HPDE6-E6E7 (cell line): ENCODE data around the gene SELPLG.
A peak's percentile ranks its signal among the peaks of the same experiment; 100 is the strongest.
"Not testable (repeated sequence)": the region's sequence is repeated elsewhere in the genome, so short reads cannot be mapped to it uniquely, and the experiment has no call there.

ENCODE experiments used
- DNase-seq: peaks from one replicate; pipeline ENCODE4 v3.0.0; 2011; ENCODE audit warnings: missing footprints; ENCODE audit errors: extremely low spot score

The SELPLG gene

DNA sequence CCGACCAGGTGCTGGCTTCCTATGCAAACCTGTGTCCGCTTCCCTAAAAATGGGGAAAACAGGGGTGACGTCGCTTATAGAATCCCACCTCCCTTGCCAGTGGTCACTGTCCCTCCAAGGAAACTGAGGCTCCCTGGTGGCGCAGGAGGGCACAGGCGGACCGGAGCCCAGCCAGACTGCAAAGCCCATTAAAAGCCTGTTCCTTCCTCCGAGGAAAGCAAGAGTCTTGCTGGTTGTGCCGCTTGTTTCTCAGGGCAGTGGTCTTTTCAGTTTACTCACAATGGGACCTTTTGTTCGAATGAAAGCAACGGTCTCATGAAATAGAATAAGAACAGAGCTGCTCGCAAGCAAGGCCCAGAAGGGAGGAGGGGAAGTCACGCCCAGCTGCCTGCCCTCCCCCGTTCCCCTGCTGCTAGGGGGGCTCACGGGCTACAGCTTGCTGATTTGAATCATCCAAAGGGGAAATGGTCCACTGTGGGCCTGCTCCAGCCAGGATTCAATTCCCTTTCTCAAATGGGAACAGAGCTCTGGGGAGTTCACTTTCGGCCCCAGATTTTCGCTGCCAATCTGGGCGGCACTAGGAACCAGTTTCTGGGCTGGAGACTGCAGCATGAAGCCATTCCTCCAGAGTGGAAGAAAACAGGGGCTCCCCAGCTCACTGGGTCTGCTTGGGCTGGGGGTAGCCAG lies 4.6 kb upstream of the SELPLG start:
- DNase-seq: no peak

GRCh38 chr12:108637222-108637971 lies 3.7 kb upstream of the SELPLG start:
- no peak for DNase-seq

- no peak for DNase-seq
These were observed 2.5 kb upstream of the SELPLG start for GRCh38 chr12:108635997-108636808.

GRCh38 chr12:108635201-108635996 lies 1.7 kb upstream of the SELPLG start:
- DNase-seq: no peak

DNA sequence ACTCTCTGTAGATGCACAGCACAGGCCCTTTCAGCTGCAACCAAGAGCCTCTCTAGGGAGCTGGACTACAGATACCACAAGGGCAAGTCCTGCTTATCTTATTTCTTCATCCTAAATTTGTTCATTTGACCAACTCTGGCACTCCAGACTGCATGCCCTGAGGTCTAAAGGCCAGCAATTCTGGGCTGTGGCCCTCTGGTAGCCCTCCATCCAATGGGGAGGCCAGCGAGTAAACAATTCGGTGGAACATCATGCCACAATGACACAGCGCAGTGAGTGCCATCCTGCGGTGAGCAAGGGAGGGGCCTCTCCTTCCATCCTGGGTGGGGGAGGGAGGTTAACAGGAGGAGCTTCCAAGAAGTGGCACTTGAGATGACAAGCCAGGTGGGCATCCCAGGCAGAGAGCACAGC lies 652 bp upstream of the SELPLG start:
- no peak for DNase-seq

- no peak for DNase-seq
These were observed 587 bp downstream of the SELPLG start for GRCh38 chr12:108633081-108633533.

GRCh38 chr12:108631261-108631660 lies 2.4 kb downstream of the SELPLG start:
- not testable (repeated sequence) for DNase-seq

DNA sequence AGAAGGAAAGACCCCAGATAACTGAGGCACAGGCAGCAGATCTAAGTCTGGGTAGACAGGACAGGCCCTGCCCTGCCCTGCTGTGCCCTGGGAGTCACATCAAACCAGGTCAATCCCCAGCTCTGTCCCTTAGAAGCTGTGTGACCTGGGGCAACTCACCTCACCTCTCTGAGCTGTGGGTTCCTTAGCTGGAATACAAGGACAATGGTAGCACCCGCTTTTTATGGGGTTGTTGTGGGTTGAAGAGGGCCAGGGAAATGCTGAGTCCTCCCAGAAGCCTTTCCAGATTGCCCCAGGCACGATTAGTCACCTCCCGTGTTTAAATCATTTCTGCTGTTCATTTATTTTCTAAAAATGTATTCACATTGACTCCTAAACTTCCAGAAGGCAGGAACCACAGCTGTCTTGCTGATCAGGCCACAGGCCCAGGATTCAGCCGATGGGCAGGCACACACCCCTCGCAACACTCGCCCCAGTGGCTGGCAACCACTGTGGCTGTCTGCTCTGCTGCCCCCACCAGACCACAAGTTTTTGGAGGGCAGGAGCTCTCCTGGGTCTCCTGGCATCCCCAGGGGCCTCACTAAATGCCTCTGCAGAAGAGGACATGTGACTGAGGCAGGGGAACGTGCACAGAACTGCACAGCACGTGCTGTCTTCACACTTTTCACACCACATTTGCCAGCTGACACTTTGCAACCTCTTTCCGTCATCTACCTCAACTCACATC lies 3.0 kb downstream of the SELPLG start:
- DNase-seq: peak; percentile 66

DNA sequence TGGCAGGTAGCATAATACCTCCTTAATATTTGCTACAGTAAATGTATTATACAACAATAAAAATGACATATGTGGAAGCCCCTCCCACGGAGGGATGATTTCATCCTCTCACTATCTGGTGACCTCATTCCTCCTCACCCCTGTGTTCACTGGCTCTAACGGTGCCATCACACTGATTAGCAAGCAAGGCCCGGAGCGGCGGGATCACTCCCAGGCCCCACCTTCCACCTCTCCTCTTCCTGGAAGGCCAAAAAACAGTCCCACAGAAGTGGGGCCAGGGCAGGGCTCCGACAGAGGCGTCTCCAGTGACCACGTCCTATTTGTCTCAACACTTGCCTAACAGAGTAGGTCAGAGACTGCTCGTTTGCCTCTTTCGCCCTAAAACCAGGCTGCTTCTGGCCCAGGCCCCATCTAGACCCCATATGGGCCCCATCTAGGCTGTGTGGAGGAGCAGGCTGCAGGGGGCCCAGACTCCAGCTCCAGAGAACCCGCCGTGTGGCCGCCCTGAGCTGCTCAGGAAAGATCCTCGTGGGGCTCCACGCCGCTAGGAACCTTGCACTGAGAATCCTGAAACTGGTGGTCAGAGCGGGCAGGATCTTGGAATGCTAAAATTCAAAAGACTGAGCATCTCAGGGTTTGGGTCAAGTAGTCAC lies 3.7 kb downstream of the SELPLG start:
- peak; percentile 69 for DNase-seq

GRCh38 chr12:108629151-108629550 lies 4.5 kb downstream of the SELPLG start:
- no peak for DNase-seq

- DNase-seq: no peak
These were observed 6.4 kb downstream of the SELPLG start for GRCh38 chr12:108627134-108627920.

- DNase-seq: no peak
These were observed 8.5 kb downstream of the SELPLG start for GRCh38 chr12:108625228-108625627.

- no peak for DNase-seq
These were observed 10.1 kb downstream of the SELPLG start for GRCh38 chr12:108623577-108623976.

GRCh38 chr12:108622921-108623514 lies 10.7 kb downstream of the SELPLG start:
- DNase-seq: no peak

DNA sequence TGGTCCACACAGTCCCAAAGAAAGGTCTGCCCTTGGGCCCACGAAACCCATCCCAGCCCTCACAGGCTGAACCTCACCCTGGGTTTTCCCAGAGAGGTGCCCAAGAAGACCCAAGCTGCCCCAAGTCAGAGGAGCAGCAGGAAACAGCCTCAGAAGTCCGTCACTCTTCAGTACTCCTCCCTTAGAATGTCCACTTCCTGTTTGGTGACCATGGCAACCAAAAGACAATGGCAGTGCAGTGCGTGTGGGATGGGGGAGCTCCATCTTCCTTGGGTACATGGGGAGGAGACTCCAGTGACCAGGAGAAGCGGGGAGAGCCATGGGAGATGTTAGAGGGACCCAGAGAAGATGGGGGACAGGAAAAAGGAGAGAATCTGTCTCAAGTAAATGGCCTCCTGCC lies 11.3 kb downstream of the SELPLG start:
- no peak for DNase-seq

GRCh38 chr12:108621161-108621560 lies 12.5 kb downstream of the SELPLG start:
- DNase-seq: no peak

- no peak for DNase-seq
These were observed 13.3 kb downstream of the SELPLG start for GRCh38 chr12:108620236-108620879.

DNA sequence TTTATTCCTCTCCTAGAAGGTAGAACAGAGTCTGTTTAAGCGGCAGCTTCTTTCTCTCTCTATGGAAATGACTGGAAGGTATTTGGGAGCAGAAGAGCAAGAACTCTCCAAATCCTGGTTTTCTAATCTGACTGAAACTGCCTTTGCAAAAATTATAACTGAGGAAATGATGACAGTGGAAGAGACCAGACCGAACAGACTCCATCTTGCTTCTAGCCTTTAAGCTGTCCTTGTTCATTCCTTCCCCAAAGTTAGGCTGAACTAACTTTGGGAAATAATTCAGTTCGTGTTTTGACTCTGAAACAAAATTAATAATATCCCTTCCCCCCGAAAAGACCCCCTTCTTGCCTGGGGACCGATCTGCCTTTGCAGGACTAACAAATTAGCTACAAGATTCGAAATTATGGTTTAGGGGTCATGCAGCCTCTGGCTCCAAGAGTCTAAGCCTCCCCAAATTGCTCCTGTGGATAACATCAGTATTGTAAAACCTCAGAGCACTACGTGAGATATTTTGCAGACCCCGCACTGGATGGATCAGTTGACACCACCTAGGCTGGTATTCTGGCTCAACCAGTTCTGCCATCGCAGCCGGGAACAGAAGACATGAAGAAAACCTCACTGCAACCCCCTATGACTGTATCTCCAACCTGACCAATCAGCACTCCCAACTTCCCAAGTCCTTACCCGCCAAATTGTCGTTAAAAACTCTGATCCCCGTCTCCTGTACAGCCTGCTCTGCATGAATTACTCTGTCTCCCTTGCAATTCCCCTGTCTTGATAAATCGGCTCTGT lies 14.1 kb downstream of the SELPLG start:
- no peak for DNase-seq
